ENCODE measurements around the gene GUCA1A. TPM values are rescaled to one million over a fixed set of nuclear protein-coding genes. Genes with fewer than 3 reads are reported as not detected.
"Not testable (repeated sequence)": the region's sequence is repeated elsewhere in the genome, so short reads cannot be mapped to it uniquely, and the experiment has no call there.

The GUCA1A gene
- total RNA-seq, 1 experiment from 2014 or later = not detected

DNA sequence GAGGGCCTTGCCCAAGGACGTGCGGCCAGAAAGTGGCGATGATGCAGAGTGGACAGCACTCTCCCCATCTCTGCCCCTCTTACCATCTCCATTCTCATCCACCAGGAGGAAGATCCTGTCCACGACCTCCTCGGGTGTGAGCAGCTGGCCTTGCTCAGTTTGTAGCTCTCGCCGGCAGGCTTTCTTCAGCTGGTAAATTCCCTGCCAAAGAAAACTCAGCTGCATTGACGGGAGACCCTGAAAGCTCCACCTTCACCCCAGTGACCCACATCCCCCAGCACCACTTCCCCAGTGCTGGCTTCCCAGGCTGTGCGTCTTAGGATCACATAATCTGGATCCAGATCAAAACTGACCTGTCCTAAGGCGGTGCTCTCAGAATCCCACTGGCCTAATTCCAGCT lies 12.4 kb downstream of the GUCA1A start:
- CTCF ChIA-PET = interaction anchor here (0.8 kb wide), 1 partner anchor 29 kb away, joined by 5 read pairs; no protein-coding TSS in a partner anchor
- no TSS peak for BruUV-seq (replicated peaks)
- Mint-ChIP-seq H3K4me3 (ENCODE audit: low read depth, unreplicated experiment) (no peak overlapping the region), H3K9me3 (ENCODE audit: low read depth, unreplicated experiment) (no peaks in the 10 kb centered on the region), H3K36me3 (ENCODE audit: insufficient read depth, unreplicated experiment) (no peaks in the 10 kb centered on the region), H3K4me1 (ENCODE audit: low read depth, unreplicated experiment) (peaks cover 2% of the 10 kb centered on the region), H3K27ac (ENCODE audit: unreplicated experiment) (no peak overlapping the region), H3K27me3 (ENCODE audit: unreplicated experiment) (no peaks in the 10 kb centered on the region)
- TF ChIP-seq, protein P1, sequence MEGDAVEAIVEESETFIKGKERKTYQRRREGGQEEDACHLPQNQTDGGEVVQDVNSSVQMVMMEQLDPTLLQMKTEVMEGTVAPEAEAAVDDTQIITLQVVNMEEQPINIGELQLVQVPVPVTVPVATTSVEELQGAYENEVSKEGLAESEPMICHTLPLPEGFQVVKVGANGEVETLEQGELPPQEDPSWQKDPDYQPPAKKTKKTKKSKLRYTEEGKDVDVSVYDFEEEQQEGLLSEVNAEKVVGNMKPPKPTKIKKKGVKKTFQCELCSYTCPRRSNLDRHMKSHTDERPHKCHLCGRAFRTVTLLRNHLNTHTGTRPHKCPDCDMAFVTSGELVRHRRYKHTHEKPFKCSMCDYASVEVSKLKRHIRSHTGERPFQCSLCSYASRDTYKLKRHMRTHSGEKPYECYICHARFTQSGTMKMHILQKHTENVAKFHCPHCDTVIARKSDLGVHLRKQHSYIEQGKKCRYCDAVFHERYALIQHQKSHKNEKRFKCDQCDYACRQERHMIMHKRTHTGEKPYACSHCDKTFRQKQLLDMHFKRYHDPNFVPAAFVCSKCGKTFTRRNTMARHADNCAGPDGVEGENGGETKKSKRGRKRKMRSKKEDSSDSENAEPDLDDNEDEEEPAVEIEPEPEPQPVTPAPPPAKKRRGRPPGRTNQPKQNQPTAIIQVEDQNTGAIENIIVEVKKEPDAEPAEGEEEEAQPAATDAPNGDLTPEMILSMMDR (IDR thresholded peaks at IDR 0.05; ENCODE audit: unreplicated experiment) = no peak
- no peak for DNase-seq
- intact Hi-C loops (cut with micrococcal nuclease; ENCODE audit: unreplicated experiment) = no loop called here

DNA sequence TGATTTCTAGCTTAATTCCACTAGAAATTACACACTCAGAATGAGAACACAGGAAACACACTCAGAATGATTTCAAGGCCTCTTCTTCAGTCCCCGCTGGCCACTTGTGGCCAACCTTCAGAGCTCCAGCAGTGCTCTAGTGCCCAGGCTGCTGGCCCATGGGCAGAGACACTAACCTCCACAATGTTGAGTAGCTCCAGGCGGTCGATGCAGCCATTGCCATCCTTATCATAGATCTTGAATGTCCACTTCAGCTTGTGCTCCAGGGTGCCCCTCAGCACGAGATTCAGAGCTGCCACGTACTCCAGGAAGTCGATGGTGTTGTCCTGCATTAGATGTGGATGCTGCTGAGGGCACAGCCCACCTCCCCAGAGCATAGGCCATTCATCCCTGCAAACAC lies 15.2 kb downstream of the GUCA1A start:
- peaks cover 17% of the 10 kb centered on the region for H3K4me1 Mint-ChIP-seq (ENCODE audit: low read depth, unreplicated experiment)
- H3K9me3 Mint-ChIP-seq (ENCODE audit: low read depth, unreplicated experiment) = no peaks in the 10 kb centered on the region
- no peaks in the 10 kb centered on the region for H3K27me3 Mint-ChIP-seq (ENCODE audit: unreplicated experiment)
- no peak overlapping the region for H3K4me3 Mint-ChIP-seq (ENCODE audit: low read depth, unreplicated experiment)
- no peaks in the 10 kb centered on the region for H3K36me3 Mint-ChIP-seq (ENCODE audit: insufficient read depth, unreplicated experiment)
- H3K27ac Mint-ChIP-seq (ENCODE audit: unreplicated experiment) = no peak overlapping the region
- intact Hi-C loops (cut with micrococcal nuclease; ENCODE audit: unreplicated experiment) = no loop called here
- no TSS peak for BruUV-seq (replicated peaks)
- CTCF ChIA-PET = interaction anchor here (0.6 kb wide), 1 partner anchor 138 kb away, joined by 4 read pairs; the partner anchor contains the start of gene TAF8
- TF ChIP-seq, protein P1 (IDR thresholded peaks at IDR 0.05; ENCODE audit: unreplicated experiment) = no peak
- DNase-seq = no peak

DNA sequence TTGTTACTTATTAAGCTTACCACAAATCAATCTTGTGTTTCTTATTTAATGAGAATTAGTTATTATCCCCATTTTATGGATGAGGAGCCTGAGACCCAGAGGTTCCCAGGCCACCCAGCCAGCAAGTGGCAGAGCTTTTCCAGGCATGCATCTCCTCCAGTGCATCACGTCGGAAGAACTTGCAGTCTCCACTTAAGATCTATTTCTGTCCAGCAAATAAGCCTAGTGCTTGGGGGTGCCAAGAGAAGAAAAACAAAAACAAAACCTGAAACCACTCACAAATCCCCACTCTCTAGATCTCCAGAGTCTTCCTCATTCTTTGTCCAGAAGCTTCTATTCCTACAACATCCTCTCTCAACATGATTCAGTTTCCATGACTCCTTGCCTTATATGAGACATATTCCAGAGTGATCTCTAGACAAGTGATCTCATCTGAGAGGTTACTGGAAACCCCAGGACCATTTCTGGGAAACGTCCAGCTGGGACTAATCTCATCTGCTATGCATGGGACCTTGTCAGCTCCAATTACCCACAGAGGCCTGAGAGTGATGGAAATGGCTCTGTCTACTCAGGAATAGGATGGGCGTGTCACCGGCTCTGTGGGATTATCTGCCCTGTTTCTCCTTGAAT lies 17.5 kb downstream of the GUCA1A start:
- Mint-ChIP-seq H3K36me3 (ENCODE audit: insufficient read depth, unreplicated experiment) (no peaks in the 10 kb centered on the region), H3K4me3 (ENCODE audit: low read depth, unreplicated experiment) (no peak overlapping the region), H3K9me3 (ENCODE audit: low read depth, unreplicated experiment) (no peaks in the 10 kb centered on the region), H3K27ac (ENCODE audit: unreplicated experiment) (no peak overlapping the region), H3K27me3 (ENCODE audit: unreplicated experiment) (no peaks in the 10 kb centered on the region), H3K4me1 (ENCODE audit: low read depth, unreplicated experiment) (peaks cover 17% of the 10 kb centered on the region)
- TF ChIP-seq, protein P1 (IDR thresholded peaks at IDR 0.05; ENCODE audit: unreplicated experiment) = no peak
- CTCF ChIA-PET = interaction anchor here (0.7 to 1.2 kb wide), 2 partner anchors 51 to 160 kb away, joined by 3 to 4 read pairs; no protein-coding TSS in a partner anchor
- no peak for DNase-seq
- BruUV-seq (replicated peaks) = no TSS peak
- intact Hi-C loops (cut with micrococcal nuclease; ENCODE audit: unreplicated experiment) = no loop called here

DNA sequence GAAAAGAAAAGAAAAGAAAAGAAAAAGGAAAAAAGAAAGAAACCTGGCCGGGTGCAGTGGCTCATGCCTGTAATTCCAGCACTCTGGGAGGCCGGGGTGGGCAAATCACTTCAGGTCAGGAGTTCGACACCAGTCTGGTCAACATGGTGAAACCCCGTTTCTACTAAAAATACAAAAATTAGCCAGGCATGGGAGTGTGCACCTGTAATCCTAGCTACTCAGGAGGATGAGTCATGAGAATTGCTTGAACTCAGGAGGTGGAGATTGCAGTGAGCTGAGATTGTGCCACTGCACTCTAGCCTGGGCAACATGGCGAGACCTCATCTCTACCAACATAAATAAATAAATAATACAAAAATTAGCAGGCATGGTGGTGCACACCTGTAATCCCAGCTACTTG lies 19.2 kb downstream of the GUCA1A start:
- H3K4me3 Mint-ChIP-seq (ENCODE audit: low read depth, unreplicated experiment); H3K27ac Mint-ChIP-seq (ENCODE audit: unreplicated experiment); intact Hi-C loops (cut with micrococcal nuclease; ENCODE audit: unreplicated experiment); H3K36me3 Mint-ChIP-seq (ENCODE audit: insufficient read depth, unreplicated experiment); H3K9me3 Mint-ChIP-seq (ENCODE audit: low read depth, unreplicated experiment); BruUV-seq (replicated peaks); H3K27me3 Mint-ChIP-seq (ENCODE audit: unreplicated experiment): not testable (repeated sequence)
- CTCF ChIA-PET = interaction anchor here (0.6 to 0.9 kb wide), 4 partner anchors 17 to 321 kb away, joined by 3 to 5 read pairs (median 4); no protein-coding TSS in a partner anchor
- peaks cover 17% of the 10 kb centered on the region for H3K4me1 Mint-ChIP-seq (ENCODE audit: low read depth, unreplicated experiment)
- peak; percentile 20 for DNase-seq

DNA sequence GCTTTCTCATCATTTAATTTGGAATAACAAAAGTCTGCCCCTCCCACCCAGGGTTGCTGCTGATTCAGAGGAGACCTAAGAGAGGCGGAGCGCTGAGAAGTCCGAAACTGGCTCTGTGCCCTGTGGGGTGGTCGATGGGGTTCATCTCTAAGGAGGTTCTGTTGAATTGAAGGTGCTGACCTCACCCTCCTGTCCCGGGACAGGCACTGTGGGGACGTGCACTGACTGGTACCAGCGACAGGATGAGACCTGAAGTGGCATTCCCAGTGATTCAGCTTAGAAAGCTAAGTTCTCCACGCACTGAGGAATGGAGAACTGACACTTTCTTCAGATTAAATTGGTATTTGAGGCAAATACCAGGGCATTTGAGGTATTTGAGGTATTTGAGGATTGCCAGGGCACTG lies 20.3 kb downstream of the GUCA1A start:
- intact Hi-C loops (cut with micrococcal nuclease; ENCODE audit: unreplicated experiment) = no loop called here
- no TSS peak for BruUV-seq (replicated peaks)
- H3K27me3 Mint-ChIP-seq (ENCODE audit: unreplicated experiment) = no peaks in the 10 kb centered on the region
- H3K4me3 Mint-ChIP-seq (ENCODE audit: low read depth, unreplicated experiment) = no peak overlapping the region
- peaks cover 17% of the 10 kb centered on the region for H3K4me1 Mint-ChIP-seq (ENCODE audit: low read depth, unreplicated experiment)
- H3K36me3 Mint-ChIP-seq (ENCODE audit: insufficient read depth, unreplicated experiment) = no peaks in the 10 kb centered on the region
- CTCF ChIA-PET = interaction anchor here (0.5 to 1.5 kb wide), 5 partner anchors 40 to 355 kb away, joined by 3 to 4 read pairs (median 3); no protein-coding TSS in a partner anchor
- no peaks in the 10 kb centered on the region for H3K9me3 Mint-ChIP-seq (ENCODE audit: low read depth, unreplicated experiment)
- DNase-seq = peak; percentile 46
- TF ChIP-seq, protein P1 (IDR thresholded peaks at IDR 0.05; ENCODE audit: unreplicated experiment) = no peak
- no peak overlapping the region for H3K27ac Mint-ChIP-seq (ENCODE audit: unreplicated experiment)

Measured in Calu3 (cell line).